ENCODE measurements around the gene PRDM16. TPM values are rescaled to one million over a fixed set of nuclear protein-coding genes. Genes with fewer than 3 reads are reported as not detected.

PRDM16 gene
- total and polyA plus RNA-seq, 3 donors from 2014 or later: 2.1 to 5.6 (median 4.7) TPM

DNA sequence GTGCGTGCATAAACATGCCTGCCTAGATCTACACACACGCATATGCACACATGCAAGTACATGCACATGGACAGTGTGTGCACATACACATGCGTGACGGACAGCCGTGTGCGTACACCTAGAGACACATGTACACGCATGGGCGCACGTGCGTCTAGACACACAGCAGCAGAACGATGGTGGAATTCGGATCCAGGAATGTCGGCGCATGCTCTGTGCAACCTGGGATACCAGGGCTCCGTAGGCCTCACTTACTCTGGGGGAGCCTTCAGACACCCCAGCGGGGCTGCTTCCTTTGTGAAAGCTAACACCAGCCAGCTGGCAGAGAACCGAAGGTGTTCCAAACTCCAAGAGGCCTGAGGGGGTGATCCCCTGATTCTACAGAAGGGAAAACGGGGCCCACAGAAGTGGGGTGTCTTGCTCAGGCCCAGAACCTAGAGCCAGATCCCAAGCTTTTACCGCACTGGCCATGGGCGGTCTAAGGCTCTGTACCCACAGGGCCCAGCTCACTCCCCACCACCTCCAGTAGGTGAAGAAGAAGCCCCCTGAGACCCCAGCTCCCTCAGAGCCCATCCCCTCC is 358.0 kb downstream of the PRDM16 start:
- no peak overlapping the region for H3K4me3 ChIP-seq
- TF ChIP-seq POLR2A (IDR thresholded peaks at IDR 0.05): no peak
- TF ChIP-seq, protein P1, sequence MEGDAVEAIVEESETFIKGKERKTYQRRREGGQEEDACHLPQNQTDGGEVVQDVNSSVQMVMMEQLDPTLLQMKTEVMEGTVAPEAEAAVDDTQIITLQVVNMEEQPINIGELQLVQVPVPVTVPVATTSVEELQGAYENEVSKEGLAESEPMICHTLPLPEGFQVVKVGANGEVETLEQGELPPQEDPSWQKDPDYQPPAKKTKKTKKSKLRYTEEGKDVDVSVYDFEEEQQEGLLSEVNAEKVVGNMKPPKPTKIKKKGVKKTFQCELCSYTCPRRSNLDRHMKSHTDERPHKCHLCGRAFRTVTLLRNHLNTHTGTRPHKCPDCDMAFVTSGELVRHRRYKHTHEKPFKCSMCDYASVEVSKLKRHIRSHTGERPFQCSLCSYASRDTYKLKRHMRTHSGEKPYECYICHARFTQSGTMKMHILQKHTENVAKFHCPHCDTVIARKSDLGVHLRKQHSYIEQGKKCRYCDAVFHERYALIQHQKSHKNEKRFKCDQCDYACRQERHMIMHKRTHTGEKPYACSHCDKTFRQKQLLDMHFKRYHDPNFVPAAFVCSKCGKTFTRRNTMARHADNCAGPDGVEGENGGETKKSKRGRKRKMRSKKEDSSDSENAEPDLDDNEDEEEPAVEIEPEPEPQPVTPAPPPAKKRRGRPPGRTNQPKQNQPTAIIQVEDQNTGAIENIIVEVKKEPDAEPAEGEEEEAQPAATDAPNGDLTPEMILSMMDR (IDR thresholded peaks at IDR 0.05): no peak
- no peak for DNase-seq
- no peak overlapping the region for H3K27ac ChIP-seq
- H3K9me3 ChIP-seq: no peaks in the 10 kb centered on the region
- no peaks in the 10 kb centered on the region for H3K27me3 ChIP-seq
- intact Hi-C loops (cut with DNase I; ENCODE audit: low total_unique reads): no loop called here
- WGBS, 2 donors: 96 to 97% methylated on average over 17 to 20 of the region's 20 CpGs
- H3K4me1 ChIP-seq: peaks cover 11% of the 10 kb centered on the region
- no peaks in the 10 kb centered on the region for H3K36me3 ChIP-seq (ENCODE audit: low read depth, missing control alignments)

DNA sequence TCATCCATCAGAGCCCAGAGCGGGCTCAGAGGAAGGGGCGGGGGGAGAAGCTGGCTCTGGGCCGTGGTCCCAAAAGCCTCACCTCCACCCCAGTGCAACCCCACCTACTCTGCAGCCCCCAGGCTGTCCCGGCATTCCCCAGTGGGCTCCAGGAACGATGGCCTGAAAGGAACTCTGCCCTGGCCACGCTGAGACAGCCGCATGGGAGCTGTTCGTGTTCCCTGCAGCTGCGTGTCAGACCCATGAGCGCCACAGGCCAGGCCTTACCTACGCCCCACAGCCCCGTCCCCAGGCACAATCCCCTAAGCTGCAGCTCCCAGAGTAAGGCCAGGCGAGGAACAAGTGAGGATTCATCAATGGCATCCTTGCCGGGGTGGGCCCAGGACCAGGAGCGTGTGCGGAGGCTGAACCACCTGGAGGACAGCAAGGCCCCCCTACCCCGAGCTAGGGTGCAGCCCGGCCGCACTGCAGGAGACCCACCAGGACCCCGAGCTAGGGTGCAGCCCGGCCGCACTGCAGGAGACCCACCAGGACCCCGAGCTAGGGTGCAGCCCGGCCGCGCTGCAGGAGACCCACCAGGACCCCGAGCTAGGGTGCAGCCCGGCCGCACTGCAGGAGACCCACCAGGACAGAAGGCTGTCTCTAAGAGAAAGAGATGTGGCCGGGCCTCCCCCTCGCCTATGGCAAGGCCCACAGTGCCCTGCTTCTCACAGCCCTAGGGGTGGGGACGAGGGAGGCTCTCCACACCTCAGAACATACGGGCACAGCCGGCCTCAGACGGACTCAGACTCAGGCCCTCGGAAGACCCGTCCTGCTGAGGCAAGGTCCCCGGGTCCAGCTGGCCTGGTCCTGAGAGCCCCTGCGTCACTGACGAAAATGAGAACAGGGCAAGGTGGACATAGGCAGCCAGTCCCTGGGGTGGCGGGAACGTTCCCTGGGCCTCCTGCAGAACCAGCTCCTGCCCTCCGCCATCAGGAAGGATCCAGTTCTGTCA is 359.0 kb downstream of the PRDM16 start:
- H3K27ac ChIP-seq: no peak overlapping the region
- H3K4me3 ChIP-seq: no peak overlapping the region
- intact Hi-C loops (cut with DNase I; ENCODE audit: low total_unique reads): no loop called here
- TF ChIP-seq, protein P1 (IDR thresholded peaks at IDR 0.05): no peak
- no peak for TF ChIP-seq POLR2A (IDR thresholded peaks at IDR 0.05)
- H3K27me3 ChIP-seq: no peaks in the 10 kb centered on the region
- no peaks in the 10 kb centered on the region for H3K36me3 ChIP-seq (ENCODE audit: low read depth, missing control alignments)
- DNase-seq: no peak
- peaks cover 9% of the 10 kb centered on the region for H3K4me1 ChIP-seq
- no peaks in the 10 kb centered on the region for H3K9me3 ChIP-seq
- WGBS, 2 donors: 91 to 96% methylated on average over 17 to 37 of the region's 43 CpGs

DNA sequence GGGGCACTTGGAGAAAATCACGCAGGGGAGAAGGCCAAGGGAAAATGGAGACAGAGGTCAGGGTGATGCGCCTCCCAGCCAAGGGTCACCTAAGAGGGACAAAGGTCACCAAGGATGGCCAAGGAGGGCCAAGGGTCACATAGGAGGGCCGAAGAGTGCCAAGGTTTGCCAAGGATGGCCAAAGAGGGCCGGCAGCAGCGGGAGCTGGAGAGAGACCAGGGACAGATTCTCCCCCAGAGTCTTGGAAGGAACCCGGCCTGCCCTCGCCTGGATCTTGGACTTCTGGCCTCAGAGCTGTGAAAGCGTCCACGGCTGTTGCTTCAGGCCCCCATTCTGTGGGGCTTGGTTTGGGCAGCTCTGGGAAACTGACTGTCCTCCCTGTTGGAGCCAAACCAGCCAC is 359.9 kb downstream of the PRDM16 start:
- H3K27ac ChIP-seq: no peak overlapping the region
- WGBS, 2 donors: 79% methylated on average over 9 of the region's 9 CpGs; no CpG with 5 or more reads in 1 of the 2 donors
- H3K9me3 ChIP-seq: no peaks in the 10 kb centered on the region
- no peak overlapping the region for H3K4me3 ChIP-seq
- H3K36me3 ChIP-seq (ENCODE audit: low read depth, missing control alignments): no peaks in the 10 kb centered on the region
- no peak for DNase-seq
- intact Hi-C loops (cut with DNase I; ENCODE audit: low total_unique reads): no loop called here
- H3K27me3 ChIP-seq: no peaks in the 10 kb centered on the region
- H3K4me1 ChIP-seq: peaks cover 4% of the 10 kb centered on the region
- TF ChIP-seq, protein P1 (IDR thresholded peaks at IDR 0.05): no peak
- TF ChIP-seq POLR2A (IDR thresholded peaks at IDR 0.05): no peak

DNA sequence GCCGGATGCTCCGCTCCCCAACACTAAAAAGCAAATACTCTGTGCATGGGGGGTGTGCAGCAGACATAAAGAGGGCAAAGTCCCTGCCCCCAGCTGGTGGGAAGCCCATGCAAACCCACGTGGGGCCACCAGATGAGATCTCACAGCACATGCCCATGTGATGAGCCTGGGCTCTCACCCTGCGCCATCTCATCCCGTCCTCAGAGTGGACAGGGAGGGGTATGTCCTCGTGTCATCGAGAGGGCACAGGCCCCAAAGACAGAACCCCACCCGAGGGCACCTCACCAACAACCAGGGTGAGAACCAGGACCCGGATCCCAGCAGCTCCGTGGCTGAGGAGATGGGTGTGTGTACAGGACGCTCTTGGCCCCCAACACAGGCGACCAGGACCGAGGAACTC is 360.3 kb downstream of the PRDM16 start:
- H3K27ac ChIP-seq: no peak overlapping the region
- WGBS, 2 donors: 82 to 87% methylated on average over 5 to 13 of the region's 13 CpGs
- TF ChIP-seq POLR2A (IDR thresholded peaks at IDR 0.05): no peak
- TF ChIP-seq, protein P1 (IDR thresholded peaks at IDR 0.05): no peak

More for the DNA sequence above, 360.3 kb downstream of the PRDM16 start:
- DNase-seq: no peak
- intact Hi-C loops (cut with DNase I; ENCODE audit: low total_unique reads): no loop called here
- Histone ChIP-seq H3K4me3 (no peak overlapping the region), H3K4me1 (peaks cover 3% of the 10 kb centered on the region), H3K27me3 (no peaks in the 10 kb centered on the region), H3K9me3 (no peaks in the 10 kb centered on the region), H3K36me3 (ENCODE audit: low read depth, missing control alignments) (no peaks in the 10 kb centered on the region)

All from testis (tissue), 3 donors.